Epithelial cell of proximal tubule (primary cell): ENCODE results near the gene ADSS1. TPM values are rescaled to one million over a fixed set of nuclear protein-coding genes. Genes with fewer than 3 reads are reported as not detected.

Source experiments
- DNase-seq: peaks from one replicate; pipeline ENCODE4 v3.0.0-alpha.2; 2011; ENCODE audit warnings: low read depth
- H3K4me3 ChIP-seq: 2 replicates; pipeline ENCODE4 v1.5.1; 2011; ENCODE audit warnings: low read depth, mild to moderate bottlenecking, low read length
- total RNA-seq: library from RNA; depleted of rRNA; stranded (reverse); fragments of >200 nt; gene quantifications from 2 replicates; pipeline ENCODE4 v1.2.3, GENCODE V29; 2015
- TF ChIP-seq, protein P1 (sequence below): conservative IDR thresholded peaks from 2 replicates; pipeline ENCODE4 v1.5.1; 2012; ENCODE audit warnings: low read depth, mild to moderate bottlenecking, low read length

Gene ADSS1
- total RNA-seq, 1 donor from 2014 or later: 2.3 TPM

DNA sequence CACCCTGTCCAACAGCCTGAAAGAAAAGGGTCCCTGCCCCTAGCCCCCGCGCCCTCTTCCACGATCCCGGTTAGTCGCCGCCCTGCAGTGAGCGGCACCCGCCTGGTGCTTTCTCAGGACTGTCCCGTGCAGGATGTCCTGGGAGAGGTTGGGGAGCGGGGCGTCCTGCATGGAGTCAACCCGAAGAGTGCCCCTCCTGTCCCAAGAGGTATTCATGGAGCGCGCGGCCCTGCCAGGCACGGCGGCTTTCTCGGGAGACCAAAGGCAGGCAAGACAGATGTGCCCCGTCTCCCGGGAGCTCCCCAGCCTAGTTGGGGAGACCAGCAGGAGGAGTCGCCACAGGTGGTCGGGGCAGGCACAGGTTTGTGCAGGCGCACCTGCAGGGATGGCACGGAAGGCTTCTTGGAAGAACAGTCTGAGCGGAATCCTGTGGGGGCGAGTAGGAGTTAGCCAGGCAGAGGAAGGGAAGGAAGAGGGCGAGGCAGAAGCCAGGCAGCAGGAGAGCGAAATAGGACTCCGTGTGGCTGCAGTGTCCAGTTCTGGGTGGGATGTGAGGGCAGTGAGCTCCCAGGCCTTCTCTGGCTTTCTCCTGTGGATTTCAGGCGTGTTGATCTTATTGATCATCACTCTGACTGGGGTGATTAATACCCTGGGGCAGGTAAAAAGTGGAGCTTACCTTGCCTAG lies 29.6 kb downstream of the ADSS1 start:
- DNase-seq: no peak
- TF ChIP-seq, protein P1, sequence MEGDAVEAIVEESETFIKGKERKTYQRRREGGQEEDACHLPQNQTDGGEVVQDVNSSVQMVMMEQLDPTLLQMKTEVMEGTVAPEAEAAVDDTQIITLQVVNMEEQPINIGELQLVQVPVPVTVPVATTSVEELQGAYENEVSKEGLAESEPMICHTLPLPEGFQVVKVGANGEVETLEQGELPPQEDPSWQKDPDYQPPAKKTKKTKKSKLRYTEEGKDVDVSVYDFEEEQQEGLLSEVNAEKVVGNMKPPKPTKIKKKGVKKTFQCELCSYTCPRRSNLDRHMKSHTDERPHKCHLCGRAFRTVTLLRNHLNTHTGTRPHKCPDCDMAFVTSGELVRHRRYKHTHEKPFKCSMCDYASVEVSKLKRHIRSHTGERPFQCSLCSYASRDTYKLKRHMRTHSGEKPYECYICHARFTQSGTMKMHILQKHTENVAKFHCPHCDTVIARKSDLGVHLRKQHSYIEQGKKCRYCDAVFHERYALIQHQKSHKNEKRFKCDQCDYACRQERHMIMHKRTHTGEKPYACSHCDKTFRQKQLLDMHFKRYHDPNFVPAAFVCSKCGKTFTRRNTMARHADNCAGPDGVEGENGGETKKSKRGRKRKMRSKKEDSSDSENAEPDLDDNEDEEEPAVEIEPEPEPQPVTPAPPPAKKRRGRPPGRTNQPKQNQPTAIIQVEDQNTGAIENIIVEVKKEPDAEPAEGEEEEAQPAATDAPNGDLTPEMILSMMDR: peak; percentile 2
- peak overlapping the region; percentile 97 for H3K4me3 ChIP-seq

DNA sequence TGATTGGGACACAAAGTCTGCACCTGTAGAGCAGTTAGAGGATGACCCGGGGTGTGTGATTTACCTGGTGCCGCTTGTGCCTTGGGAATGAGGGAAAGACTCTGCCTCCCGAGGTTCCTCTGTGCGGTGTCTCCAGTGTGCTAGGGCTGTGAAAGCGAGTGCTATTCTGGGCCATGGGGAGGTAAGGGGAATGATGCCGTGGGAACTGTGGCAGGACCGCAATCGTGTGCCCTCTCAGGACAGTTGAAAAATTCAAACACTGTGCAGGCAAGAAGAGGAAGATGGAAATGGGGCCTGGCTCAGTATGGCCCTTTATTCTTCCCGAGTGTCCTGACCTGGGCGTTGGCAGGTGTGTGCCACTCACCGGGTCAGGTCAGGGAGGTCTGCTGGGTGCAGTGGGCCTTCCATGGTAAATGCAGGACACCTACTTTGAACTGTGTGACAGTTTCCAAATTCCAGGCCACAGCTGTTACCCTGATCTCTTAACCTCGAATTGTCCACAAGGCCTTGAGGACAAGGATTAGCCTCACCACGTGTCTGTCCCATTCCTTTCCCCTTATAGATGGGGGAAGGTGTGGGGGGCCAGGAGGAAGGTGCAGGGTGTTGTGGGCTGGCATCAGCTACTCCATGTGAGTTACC lies 30.3 kb downstream of the ADSS1 start:
- TF ChIP-seq, protein P1: no peak
- no peak for DNase-seq
- peak overlapping the region; percentile 97 for H3K4me3 ChIP-seq

DNA sequence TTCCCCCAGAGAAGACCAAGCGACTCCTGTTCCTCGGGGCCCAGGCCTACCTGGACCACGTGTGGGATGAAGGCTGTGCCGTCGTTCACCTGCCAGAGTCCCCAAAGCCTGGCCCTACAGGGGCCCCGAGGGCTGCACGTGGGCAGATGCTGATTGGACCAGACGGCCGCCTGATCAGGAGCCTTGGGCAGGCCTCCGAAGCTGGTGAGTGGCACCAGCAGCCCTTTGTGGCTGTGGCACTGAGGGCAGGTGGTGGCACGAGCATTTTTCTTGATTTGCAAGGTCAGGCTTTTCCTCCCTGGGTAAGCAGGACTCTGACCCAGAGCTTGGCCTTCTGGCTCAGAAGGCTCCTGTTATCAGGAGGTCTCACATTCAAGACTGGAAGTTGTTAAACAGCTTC lies 31.6 kb downstream of the ADSS1 start:
- DNase-seq: no peak
- no peak overlapping the region for H3K4me3 ChIP-seq
- TF ChIP-seq, protein P1: no peak

DNA sequence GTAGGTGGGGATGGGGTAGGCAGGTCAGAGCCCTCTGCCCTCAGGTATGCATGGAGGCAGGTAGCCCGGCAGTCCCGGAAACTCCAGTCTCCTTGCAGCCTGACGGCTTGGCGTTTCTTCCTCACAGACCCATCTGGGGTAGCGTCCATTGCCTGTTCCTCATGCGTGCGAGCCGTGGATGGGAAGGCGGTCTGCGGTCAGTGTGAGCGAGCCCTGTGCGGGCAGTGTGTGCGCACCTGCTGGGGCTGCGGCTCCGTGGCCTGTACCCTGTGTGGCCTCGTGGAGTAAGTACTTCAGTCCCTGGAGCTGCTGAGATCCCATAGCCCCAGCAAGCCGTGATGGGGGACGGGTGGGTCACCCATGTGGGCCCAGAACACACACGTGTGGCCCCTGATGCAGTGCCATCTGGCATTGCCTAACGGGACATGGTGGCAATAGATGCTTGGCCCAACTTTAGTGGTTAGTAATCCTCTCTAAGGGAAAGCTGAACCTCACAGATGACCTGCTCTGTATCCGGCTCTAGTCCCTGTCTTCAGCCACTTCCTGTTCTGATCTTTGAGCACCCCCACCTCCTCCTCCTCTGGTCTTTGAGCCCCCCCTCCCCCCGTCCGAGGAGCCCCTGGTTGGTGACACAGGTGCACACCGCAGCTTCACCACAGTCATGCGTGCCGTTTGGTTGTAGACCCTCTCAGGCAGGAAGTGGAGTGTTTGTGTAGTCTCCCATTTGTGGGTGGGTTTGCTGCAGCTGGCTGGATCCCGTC lies 32.6 kb downstream of the ADSS1 start:
- H3K4me3 ChIP-seq: no peak overlapping the region
- TF ChIP-seq, protein P1: no peak
- no peak for DNase-seq

DNA sequence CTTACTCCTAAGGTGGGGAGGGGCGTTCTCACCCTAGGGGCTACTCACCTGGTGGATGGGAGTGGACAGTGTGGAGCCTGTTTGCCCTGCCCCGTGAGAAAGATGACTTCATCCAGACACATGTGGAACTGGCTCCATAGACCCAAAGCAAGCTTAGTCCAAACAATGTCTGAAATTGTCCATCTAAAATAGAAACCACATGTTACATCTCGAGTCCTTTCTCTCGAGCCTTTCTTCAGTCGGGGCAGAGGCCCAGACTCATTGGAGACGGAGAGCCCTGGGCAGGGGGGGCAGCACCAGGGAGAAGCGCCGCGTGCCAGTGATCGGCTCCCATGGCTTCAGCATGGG lies 33.2 kb downstream of the ADSS1 start:
- DNase-seq: no peak
- TF ChIP-seq, protein P1: no peak
- H3K4me3 ChIP-seq: no peak overlapping the region

DNA sequence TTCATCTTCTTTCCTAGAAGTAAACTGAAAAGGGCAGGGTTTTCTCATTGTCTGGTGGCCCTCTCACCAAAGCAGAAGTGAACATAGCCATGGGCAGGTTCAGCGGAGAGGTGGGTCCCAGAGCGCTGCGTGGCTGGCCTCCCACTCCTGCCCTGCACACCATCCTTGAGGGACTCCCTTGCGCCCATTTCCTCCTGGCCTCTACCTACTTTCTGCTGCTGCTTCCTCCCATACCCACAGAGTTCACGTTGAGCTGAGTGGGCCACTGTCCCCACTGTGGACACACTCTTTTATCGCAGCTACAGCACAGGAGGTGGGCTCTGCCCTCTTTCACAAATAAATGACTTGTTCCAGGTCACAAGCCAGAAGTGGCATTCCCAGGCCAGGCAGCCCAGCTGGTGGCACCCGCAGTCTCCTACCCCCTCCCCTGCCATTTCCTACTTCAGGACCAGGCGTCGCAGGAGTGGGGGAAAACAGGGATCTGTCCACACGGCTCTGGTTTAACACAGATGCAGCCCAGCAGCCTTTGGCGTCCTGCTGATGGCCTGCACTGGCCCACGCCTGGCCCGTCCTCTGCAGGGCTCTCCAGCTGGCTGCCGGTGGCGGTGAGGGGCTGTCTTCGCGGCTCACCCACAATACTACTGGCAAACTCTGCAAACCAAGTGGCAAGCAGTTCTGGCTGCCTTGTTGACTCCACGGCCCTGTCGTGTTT lies 33.8 kb downstream of the ADSS1 start:
- H3K4me3 ChIP-seq: no peak overlapping the region
- TF ChIP-seq, protein P1: no peak
- no peak for DNase-seq
